ENCODE measurements around the gene KIAA1958. TPM values are rescaled to one million over a fixed set of nuclear protein-coding genes. Genes with fewer than 3 reads are reported as not detected.

KIAA1958 gene
- total RNA-seq, 1 experiment from 2014 or later: 18.5 TPM

DNA sequence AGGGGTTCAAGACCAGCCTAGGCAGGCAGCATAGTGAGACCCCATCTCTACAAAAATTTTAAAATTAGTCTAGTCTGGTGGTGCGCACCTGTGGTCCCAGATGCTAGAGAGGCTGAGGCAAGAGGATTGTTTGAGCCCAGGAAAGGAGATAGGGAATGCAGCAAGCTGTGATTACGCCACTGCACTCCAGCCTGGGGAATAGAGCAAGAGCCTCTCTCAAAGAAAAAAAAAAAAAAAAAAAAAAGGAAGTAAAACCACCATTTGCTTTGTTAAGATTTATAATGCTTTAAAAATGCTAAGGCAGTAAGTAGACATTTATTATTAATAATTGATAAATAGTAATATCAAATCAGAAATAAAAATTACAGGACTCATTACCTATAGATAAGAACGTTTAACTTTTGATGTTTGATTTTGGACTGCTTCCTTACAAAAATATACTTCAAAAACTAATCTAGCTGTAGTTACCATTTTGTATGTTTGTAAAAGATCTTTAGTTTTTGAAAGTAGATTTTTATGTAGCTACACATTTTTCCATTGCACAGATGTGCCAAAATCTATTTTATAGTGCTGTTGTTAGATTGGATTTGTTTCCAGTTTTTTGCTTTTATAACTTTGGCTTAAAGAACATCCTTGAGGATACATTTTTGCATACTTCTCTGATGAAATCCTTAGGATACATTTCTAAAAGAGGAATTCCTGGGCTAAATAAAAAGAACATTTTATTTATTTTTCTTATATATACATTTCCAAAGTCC is 144.9 kb downstream of the KIAA1958 start (continued):
- TF ChIP-seq, protein P1, sequence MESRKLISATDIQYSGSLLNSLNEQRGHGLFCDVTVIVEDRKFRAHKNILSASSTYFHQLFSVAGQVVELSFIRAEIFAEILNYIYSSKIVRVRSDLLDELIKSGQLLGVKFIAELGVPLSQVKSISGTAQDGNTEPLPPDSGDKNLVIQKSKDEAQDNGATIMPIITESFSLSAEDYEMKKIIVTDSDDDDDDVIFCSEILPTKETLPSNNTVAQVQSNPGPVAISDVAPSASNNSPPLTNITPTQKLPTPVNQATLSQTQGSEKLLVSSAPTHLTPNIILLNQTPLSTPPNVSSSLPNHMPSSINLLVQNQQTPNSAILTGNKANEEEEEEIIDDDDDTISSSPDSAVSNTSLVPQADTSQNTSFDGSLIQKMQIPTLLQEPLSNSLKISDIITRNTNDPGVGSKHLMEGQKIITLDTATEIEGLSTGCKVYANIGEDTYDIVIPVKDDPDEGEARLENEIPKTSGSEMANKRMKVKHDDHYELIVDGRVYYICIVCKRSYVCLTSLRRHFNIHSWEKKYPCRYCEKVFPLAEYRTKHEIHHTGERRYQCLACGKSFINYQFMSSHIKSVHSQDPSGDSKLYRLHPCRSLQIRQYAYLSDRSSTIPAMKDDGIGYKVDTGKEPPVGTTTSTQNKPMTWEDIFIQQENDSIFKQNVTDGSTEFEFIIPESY (IDR thresholded peaks at IDR 0.05; ENCODE audit: extremely low read depth, insufficient replicate concordance, low read length): no peak
- no peak for TF ChIP-seq ELF1 (IDR thresholded peaks at IDR 0.05; ENCODE audit: borderline replicate concordance, low read depth)
- no peak for TF ChIP-seq SRF (IDR thresholded peaks at IDR 0.05; ENCODE audit: low read depth)
- TF ChIP-seq POLR2A (IDR thresholded peaks at IDR 0.05; ENCODE audit: borderline replicate concordance, extremely low read depth, insufficient read depth, insufficient read length): no peak

DNA sequence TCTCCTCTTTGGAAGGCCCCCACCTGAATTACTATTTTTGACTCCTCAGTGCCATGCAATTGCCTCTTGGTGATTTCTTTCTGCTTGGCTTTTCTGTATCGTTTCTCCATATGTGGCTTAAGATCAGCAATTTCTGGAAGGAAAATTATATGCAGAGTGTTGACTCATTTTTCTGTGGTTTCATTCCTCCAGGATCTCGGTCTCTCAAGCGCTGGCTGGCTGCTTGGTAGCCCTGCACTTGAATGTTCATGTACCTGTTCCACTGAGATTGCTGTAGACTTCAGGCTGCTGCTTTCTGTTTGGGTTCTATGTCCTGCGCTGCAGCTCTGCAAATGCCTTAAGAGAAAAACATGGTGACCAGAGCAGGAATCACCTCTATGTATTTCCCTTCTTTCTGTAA is 153.7 kb downstream of the KIAA1958 start:
- ChIA-PET POLR2A (no interaction called here), CTCF (no interaction called here), RAD21 (ENCODE audit: low non-redundant PET in 1 of 2, low total read pairs in 2 of 2, uncharacterized antibody in 2 of 2, unreplicated experiment in 2 of 2) (no interaction called here)
- H3K4me2 ChIP-seq (ENCODE audit: low read length): no peak overlapping the region
- intact Hi-C loops (cut with micrococcal nuclease): no loop called here
- H3K27ac ChIP-seq (ENCODE audit: low read depth, low read length): no peak overlapping the region
- H3K9me2 ChIP-seq (ENCODE audit: insufficient read depth): no peaks in the 10 kb centered on the region
- H4K20me1 ChIP-seq (ENCODE audit: insufficient read depth): no peaks in the 10 kb centered on the region
- no peaks in the 10 kb centered on the region for H3K27me3 ChIP-seq (ENCODE audit: insufficient read depth, low read length)
- H2AFZ ChIP-seq (ENCODE audit: low read depth, low read length, poor library complexity, severe bottlenecking): no peak overlapping the region
- H3K9ac ChIP-seq (ENCODE audit: low read length): no peak overlapping the region
- no peak overlapping the region for H3K4me3 ChIP-seq (replicated peaks in 1 of 2; ENCODE audit: low read depth in 1 of 2, low read length in 2 of 2)
- no TSS peak for BruUV-seq (replicated peaks)
- H3K4me1 ChIP-seq (ENCODE audit: control insufficient read depth in 1 of 2, insufficient read depth in 2 of 2, low read length in 2 of 2): peaks cover 0 to 10% of the 10 kb centered on the region in 2 experiments; a peak in 3 of 4 replicates
- DNase-seq (ENCODE audit: low read depth, low spot score): no peak
- TF ChIP-seq, protein P2, sequence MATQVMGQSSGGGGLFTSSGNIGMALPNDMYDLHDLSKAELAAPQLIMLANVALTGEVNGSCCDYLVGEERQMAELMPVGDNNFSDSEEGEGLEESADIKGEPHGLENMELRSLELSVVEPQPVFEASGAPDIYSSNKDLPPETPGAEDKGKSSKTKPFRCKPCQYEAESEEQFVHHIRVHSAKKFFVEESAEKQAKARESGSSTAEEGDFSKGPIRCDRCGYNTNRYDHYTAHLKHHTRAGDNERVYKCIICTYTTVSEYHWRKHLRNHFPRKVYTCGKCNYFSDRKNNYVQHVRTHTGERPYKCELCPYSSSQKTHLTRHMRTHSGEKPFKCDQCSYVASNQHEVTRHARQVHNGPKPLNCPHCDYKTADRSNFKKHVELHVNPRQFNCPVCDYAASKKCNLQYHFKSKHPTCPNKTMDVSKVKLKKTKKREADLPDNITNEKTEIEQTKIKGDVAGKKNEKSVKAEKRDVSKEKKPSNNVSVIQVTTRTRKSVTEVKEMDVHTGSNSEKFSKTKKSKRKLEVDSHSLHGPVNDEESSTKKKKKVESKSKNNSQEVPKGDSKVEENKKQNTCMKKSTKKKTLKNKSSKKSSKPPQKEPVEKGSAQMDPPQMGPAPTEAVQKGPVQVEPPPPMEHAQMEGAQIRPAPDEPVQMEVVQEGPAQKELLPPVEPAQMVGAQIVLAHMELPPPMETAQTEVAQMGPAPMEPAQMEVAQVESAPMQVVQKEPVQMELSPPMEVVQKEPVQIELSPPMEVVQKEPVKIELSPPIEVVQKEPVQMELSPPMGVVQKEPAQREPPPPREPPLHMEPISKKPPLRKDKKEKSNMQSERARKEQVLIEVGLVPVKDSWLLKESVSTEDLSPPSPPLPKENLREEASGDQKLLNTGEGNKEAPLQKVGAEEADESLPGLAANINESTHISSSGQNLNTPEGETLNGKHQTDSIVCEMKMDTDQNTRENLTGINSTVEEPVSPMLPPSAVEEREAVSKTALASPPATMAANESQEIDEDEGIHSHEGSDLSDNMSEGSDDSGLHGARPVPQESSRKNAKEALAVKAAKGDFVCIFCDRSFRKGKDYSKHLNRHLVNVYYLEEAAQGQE (IDR thresholded peaks at IDR 0.05; ENCODE audit: low read depth): no peak
- no peak for TF ChIP-seq ZFX (IDR thresholded peaks at IDR 0.05)
- no peak for TF ChIP-seq CEBPB (IDR thresholded peaks at IDR 0.05; ENCODE audit: low read depth)
- no peak for TF ChIP-seq ZNF274 (IDR thresholded peaks at IDR 0.05; ENCODE audit: low read depth, low read length)
- TF ChIP-seq, protein P1 (IDR thresholded peaks at IDR 0.05; ENCODE audit: extremely low read depth, insufficient replicate concordance, low read length): no peak
- TF ChIP-seq JUND (IDR thresholded peaks at IDR 0.05): no peak
- TF ChIP-seq, protein P3, sequence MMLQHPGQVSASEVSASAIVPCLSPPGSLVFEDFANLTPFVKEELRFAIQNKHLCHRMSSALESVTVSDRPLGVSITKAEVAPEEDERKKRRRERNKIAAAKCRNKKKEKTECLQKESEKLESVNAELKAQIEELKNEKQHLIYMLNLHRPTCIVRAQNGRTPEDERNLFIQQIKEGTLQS (IDR thresholded peaks at IDR 0.05): no peak
- no peak for TF ChIP-seq TCF7L2 (IDR thresholded peaks at IDR 0.05; ENCODE audit: borderline replicate concordance, extremely low read depth, insufficient read depth, insufficient read length)
- no peak for TF ChIP-seq SIN3A (IDR thresholded peaks at IDR 0.05; ENCODE audit: low read depth)
- TF ChIP-seq FOSL1 (IDR thresholded peaks at IDR 0.05; ENCODE audit: low read depth): no peak
- TF ChIP-seq POLR2A (IDR thresholded peaks at IDR 0.05; ENCODE audit: borderline replicate concordance, extremely low read depth, insufficient read depth, insufficient read length): no peak
- TF ChIP-seq CBX3 (IDR thresholded peaks at IDR 0.05; ENCODE audit: low read depth): no peak
- no peak for TF ChIP-seq ELF1 (IDR thresholded peaks at IDR 0.05; ENCODE audit: borderline replicate concordance, low read depth)
- no peak for TF ChIP-seq EZH2 (IDR thresholded peaks at IDR 0.05)
- peaks cover 0 to 5% of the 10 kb centered on the region in 2 experiments; a peak in 2 of 4 replicates for H3K9me3 ChIP-seq (ENCODE audit: control insufficient read depth in 1 of 2, insufficient read depth in 1 of 2, low read depth in 1 of 2, low read length in 2 of 2)
- no peaks in the 10 kb centered on the region for H3K79me2 ChIP-seq (ENCODE audit: insufficient read depth, low read length)
- H3K36me3 ChIP-seq (ENCODE audit: control insufficient read depth in 1 of 2, insufficient read depth in 2 of 2, low read length in 2 of 2): no peaks in the 10 kb centered on the region
- ATAC-seq: no peak

Measured in HCT116 (cell line).